ENCODE data around the gene SPAAR. TPM values are rescaled to one million over a fixed set of nuclear protein-coding genes. Genes with fewer than 3 reads are reported as not detected.
"Not testable (repeated sequence)": the region's sequence is repeated elsewhere in the genome, so short reads cannot be mapped to it uniquely, and the experiment has no call there.

SPAAR gene
- total RNA-seq, 1 donor from 2014 or later, result not detected

DNA sequence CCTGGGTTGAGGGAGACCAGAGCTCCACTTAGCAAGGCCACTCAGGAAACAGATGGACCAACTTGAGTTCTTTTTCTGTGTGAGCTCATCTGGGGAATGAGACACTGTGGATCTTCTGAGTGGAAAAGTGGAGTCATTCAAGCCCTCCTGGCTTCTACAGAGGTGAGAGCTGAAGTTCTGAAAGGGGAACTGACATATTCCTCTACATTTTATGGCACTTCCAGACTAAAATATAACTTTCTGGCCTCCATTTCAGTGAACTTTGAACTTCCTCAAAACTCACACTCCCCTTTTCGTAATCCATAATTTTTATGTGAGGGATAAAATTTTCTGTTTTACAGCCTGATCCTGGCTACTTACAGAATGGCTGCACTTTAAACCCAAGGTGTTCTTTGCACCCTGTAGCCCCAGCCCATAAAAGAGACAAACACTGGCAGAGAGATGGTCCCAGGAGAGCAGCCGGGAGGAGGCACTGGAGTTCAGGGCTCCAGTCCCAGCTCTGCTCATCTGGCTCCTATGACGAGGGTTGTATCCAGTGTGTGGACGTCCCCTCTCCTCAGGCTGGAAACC lies 10.8 kb downstream of the SPAAR start:
- DNase-seq (ENCODE audit: low read depth), result peak; percentile 59

DNA sequence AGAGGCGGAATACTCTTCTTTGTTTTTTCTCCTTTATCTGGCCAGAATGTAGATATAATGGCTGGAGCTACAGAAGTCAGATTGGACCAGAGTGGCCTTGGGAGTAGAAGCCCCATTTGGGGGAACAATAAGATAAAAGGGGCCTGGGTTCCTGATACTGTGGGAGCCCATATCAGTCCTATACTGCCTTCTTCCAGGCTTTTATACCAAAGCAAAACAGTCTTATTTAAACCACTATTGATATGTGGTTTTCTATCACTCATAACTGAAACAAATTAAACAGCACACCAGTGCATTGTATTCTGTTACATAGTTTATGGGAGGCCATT lies 14.3 kb downstream of the SPAAR start:
- no peak for DNase-seq (ENCODE audit: low read depth)

DNA sequence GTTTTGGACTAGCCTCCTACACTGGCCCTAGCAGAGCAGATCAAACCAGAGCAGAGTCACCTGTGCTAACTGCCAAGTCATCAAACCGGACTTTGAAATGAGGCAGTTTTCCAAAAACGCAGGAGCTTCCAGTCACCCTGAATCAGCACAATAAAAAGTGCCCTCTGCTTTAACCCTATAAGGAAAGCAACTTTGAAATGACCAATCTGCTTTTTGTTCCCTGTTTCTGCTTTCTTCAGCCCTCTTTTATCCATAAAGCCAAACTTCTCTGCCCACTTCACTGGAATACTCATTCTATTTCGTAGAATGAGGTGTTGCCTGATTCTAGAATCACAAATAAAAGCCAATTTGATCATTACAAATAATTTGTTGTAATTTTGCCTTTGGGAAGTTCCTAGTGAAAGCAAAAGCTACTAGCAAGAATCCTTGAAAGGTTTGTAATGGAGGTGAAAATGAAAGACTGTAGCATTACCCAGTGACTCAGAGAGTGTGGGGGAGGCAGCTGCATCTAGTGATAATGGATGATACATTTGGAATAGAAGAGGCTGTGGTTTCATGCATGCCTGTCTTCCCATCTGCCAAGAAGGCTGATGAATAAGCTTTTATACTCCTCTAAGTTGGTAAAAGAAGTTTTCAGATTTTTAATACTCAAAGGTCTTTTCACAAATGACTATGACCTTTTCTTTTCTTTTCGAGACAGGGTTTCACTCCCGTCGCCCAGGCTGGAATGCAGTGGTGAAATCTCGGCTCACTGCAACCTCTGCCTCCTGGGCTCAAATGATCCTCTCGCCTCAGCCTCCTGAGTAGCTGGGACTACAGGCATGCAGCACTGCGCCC lies 14.9 kb downstream of the SPAAR start:
- DNase-seq (ENCODE audit: low read depth), result peak; percentile 91

DNA sequence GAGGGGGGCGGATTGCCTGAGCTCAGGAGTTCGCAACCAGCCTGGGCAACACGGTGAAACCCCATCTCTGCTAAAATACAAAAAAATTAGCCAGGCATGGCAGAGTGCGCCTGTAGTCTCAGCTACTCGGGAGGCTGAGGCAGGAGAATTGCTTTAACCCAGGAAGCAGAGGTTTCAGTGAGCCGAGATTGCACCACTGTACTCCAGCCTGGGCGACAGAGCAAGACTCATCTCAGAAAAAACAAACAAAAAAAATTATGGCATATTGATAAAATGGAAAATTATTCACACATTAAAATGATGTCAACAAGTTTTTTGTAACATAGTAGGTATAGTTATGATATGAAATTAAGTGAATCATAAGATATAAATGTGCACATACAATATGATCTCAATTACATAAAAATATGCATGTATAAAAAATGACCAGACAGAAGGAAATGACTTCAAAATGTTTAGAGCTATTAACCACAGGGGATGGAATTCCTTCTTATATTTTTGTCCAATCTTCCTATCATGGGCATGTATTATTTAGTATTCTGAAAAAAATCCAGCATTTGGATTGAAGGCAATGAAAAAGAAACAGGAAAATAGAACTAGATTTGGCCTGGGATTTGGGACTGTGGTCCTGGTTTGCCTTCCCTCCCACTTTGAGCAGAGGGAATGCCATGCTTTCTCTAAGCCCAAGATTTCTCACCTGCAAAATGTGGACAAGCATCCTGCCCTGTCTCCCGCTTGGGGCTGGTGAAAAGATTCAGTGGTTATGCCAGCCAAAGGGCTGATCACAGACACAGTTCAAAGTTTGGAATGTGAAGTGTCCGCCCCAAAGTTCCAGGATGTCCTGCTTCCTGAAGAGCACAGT lies 19.5 kb downstream of the SPAAR start:
- DNase-seq (ENCODE audit: low read depth), result no peak

DNA sequence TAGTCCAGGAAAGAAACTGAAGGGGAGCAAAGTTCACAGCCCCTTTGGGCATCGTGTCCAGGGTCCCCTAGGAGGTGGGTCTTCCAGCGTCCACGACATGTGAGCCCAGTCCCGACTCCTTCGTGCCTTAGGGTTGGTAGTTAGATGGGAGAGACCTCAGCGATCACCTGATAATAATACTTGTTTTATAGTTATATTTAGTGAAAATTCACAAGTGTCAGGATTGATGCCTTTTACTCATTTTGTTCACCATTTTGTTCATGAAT lies 20.1 kb downstream of the SPAAR start:
- no peak for DNase-seq (ENCODE audit: low read depth)

DNA sequence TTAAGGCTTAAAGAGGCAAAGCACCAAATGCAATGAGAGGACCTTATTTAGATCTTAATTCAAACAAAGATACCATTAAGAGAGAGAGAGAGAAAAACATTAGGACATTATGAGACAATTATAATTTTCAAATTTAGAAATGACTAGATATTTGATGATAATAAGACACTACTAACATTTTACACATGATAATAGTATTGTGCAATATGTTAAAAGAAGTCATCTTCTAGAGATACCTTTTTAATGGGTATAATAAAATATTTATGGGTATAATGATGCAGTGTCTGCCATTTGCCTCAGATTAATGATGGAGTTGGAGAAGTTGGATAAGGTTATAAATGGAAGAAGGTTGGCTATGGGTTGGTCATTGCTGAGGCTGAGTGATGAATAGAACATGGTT lies 21.2 kb downstream of the SPAAR start:
- no peak for DNase-seq (ENCODE audit: low read depth)

DNA sequence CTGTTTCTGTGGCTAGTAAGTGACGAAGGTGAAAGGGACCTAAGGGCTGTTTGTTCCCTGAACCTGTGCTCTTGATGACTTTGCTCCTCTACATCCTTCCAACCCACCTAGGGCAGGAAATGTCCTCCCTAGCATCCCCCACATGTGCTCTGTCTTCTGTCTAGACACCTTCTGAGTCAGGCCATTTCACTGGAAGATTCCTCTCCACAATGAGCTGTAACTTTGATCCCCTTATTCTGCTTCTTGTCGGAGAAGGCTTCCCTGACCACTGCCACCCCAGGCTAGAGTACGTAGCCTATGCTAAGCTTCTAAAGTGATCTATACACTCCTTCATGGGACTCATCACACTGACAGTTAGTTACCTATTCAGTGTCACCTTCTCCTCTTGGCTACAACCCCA lies 21.7 kb downstream of the SPAAR start:
- DNase-seq (ENCODE audit: low read depth), result no peak

DNA sequence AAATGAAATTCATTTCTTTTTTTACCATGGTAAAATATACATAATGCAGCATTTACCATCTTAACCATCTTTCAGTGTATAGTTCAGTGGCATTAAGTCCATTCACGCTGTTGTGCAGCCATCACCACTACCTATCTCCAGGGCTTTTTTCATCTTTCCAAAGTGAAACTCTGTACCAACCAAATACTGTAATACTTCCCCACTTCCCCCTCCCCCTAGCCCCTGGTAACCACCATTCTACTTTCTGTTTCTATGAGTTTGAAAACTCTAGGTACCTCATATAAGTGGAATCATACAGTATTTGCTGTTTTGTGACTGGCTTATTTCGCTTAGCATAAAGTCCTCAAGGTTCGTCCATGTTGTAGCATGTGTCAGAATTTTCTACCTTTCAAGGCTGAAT lies 23.4 kb downstream of the SPAAR start:
- no peak for DNase-seq (ENCODE audit: low read depth)

DNA sequence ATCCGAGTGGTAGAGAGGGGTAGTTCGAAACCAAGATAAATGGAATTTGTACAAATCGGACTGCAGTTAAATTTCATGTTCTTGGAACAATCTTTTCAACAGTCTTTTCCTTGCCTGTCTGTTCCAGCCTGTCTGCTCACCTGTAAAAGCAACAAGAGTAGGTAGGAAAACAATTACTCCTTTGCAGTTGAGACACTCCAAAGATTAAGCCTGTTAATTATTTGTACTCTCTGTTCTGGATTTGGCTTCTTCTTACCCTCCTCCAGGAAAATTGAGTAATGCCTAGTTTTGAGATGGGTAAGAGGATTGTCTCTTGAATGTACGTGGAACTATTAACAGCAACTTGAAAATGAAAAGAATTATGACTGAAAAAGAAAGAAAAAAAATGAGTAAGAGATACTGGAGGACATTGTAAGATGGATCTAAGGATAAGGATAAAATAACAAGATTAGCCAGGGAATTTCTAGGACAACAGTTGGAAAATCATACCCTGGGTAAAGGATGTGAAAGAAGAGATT lies 24.3 kb downstream of the SPAAR start:
- no peak for DNase-seq (ENCODE audit: low read depth)

DNA sequence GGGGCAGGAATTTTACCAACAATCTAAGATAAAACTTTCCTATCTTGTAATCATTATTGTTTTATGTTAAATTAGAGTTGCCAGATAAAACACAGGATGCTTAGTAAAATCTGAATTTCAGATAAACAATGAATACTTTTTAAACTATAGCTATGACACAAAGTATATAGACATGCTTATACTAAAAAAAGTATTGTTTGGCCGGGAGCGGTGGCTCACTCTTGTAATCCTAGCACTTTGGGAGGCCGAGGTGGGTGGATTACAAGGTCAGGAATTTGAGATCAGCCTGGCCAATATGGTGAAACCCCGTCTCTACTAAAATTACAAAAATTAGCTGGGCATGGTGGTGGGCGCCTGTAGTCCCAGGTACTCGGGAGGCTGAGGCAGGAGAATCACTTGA lies 24.8 kb downstream of the SPAAR start:
- DNase-seq (ENCODE audit: low read depth), result not testable (repeated sequence)

DNA sequence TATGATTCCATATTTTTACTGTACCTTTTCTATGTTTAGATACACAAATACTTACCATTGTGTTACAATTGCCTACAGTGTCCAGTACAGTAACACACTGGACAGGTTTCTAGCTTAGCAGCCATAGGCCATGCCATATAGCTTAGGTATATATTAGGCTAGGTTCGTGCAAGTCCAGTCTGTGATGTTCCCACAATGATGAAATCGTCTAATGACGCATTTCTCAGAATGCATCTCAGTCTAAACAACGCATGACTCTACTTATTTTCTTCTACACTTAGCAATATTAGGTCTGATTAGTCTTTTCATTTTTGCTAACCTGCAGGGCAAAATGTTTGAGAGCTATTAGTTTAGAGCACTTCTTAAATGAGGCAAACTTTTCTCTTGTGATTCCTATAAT lies 26.0 kb downstream of the SPAAR start:
- no peak for DNase-seq (ENCODE audit: low read depth)

DNA sequence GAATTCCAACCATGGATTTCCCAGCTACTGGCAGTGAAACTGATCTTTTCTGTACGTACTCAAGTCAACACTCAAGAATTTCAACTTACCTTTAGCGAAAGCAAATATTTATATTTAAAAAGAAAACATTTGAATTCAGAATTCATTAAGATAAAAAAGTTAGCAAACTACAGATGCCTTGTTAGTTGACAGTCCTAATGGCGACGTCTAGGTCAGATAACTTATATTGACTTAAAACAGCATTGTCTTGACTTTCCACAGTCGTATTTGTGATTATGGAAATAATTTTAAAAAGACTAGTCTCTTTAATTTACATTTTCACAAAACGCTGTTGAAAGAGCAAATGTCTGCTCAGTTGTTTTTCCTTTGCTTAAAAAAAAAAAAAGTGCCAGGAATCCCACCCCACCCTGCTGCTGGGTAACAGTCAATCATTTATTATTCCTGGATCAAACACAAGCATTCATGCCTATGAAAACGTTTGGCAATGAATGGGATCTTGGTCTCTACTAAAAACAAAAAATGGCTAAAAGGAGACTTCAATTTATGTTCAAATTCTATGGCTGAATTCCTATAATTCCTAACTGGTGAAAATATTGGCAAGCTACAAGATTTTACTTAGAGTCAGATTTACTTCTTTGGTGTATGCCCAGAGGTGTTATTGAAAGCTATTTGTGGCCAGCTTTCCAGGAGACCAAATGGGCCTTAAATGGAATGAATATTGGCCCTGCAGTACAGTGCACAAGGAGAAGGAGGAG lies 26.6 kb downstream of the SPAAR start:
- DNase-seq (ENCODE audit: low read depth), result no peak

DNA sequence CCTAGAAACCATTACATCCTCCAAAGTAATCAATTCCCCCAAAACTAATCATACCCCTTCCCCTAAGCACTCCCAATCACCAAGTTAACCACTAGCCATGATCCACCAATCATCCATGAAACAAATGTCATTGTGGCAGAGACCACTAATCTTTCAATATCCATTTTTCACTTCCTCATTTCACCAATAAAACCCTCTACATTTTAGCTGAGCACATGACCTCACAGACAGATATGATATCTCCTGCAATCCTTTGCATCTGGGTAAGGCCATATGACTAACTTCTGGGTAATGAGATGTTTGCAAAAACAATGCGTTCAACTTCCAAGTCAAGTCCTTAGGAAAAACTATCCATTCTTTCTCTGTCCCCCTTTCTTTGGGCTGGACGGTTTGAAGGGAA lies 27.9 kb downstream of the SPAAR start:
- no peak for DNase-seq (ENCODE audit: low read depth)

DNA sequence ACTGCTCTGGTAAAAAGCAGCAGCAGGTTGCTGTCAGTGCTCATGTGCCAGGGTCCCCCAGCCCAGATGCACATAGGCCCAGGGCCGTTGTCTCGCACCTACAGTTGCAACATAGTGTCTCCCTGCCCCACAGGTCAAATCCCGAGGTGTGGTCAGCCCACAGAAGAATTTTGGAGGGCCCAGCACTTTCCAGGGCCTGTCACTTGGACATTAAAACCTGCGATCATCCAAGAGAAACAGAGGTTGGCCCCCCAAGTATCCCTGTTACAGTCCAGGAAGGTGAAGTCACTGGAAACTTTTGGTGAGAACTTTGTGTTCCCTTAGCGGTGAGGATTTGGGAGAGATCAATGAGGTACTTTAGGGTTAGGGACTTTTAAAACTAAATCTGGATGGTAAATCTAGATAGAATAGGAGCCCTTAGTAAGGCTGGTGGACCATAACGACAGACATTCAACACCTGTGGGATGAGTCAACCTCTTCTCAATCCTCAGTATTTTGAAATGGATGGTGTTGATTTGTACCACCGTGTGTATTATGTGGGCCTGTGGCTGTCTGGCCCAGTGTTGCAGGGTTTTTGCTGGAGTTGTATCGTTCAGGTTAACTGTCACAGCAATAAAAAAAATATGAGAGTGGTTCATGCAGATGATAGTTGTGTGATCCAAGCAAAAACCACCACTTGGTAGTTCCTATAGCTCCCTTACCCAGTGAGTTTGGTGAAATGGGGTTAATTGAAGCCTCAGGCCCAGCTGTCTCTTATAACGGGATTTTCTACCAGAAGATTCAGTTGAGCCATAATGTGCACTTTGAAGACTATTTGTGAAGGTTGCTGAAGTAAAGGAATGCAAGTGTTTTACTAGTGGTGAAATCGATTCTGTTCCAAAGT lies 29.4 kb downstream of the SPAAR start:
- no peak for DNase-seq (ENCODE audit: low read depth)

DNA sequence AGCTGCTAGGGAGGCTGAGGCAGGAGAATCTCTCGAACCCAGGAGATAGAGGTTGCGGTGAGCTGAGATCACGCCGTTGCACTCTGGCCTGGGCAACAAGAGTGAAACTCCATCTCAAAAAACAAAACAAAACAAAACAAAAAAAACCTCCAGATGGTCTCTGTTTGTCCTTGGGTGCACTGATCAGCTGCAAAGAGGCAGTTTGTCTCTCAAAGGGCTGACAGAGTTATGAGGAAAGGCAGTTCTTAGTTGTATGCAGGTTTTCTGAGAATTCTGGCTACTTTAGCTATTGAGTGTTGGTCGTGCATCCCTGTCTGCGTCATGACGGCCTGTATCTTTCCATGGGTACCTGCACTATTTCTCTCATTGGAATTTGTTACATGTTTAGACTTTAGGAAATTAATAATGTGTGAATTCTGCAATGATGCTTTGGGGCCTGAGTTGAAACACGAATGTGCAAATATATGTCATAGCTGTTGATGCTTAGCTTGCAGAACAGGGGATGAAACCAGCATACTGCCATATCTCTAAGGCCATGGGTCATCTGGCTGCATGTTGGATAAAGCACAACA lies 30.5 kb downstream of the SPAAR start:
- DNase-seq (ENCODE audit: low read depth), result no peak

DNA sequence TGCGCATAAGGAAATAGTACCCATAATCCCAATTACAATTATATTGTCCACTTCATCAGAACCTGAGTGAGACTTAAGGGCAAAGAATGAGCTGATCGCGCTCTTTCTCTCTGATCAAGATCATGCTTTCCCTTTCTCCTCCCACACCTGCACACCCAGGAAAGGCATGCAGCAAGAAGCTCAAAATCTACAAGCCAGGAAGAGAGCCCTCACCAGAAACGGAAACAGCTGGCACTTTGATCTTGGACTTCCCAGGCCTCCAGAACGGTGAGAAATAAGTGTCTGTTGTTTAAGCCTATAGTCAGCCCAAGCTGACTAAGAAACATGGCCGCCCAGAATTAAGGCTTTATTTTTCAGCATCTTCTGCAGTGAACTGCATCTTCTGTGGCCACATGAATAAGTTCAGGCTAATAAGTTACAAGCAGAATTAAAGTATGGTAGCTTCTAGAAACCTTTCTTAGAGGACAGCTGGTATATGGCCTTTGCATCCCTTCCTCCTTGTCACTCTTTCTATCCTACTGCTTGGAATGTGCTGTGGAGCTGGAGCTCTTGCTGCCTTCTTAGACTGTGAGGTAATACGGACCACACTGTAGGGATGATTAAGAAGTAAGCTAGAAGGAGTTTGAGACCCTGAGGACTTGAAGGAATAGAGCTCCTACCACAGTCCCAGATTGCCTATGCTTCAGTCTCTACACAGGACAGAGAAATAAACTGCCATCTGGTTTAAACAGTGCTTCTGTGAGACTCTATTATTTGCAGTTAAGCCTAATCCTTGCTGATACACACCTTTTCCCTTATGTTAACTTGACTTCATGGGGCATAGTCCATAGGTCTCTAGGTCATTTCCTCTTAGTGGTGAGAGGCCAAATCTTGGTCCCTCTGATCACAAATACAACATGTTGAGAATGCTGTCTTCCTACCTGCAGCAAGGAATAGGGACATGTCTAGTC lies 31.4 kb downstream of the SPAAR start:
- DNase-seq (ENCODE audit: low read depth), result no peak

DNA sequence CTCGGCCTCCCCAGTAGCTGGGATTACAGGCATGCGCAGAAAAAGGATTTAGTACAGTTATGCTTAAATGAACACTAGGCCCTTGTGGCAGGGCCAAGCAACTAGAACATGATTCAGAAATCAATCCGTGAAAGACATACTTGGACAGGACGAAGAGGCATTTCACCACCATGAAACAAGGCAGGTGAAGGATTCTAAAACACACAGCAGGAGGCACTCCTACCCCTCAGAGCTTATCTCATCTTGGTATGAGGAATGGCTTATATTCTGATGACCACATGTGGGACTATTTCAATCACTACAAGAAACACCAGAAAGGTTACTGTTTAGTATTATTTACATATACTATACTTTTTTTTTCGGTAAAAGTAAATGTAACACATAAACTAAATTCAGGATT lies 33.0 kb downstream of the SPAAR start:
- DNase-seq (ENCODE audit: low read depth), result no peak

DNA sequence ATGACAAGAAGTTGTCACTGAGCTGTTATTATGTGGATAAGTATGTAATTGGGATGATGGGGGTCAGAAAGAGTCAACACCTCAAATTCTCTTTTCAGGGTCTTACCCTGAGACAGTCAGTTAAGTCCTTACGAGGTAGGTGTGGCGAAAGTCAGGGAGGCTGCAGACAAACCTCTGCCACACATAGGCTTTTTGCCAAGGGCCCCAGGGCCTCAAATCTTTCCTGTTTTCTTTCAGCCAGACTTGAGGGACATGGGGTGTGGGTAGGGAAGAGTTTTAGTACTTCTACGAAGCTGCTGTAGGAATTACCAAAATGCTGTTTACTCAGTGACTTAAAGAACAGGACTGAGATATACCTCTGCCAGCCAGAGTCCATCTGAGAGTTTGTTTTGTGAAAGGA lies 34.9 kb downstream of the SPAAR start:
- no peak for DNase-seq (ENCODE audit: low read depth)

DNA sequence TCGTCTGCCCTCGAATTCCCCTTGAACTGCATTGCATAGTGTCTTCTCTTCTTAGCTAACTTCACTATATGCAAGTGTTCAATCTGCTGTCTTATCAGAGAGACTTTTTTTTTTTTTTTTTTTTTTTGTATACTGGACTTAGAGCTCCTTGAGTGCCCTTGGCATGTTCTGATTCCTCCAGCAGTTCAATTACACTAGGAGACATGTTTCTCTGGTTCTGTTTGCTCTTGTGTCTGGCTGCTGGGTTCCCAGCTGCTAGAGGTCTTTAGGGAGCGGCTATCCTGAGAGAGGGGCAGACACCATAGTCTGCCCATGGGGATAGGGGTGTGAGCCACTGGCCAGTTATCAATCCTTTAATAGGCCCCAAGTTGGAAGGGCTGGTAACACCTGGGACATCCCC lies 35.6 kb downstream of the SPAAR start:
- DNase-seq (ENCODE audit: low read depth), result no peak

Data from myocyte (in vitro differentiated cells).